Measurements from ENCODE around the gene PTPRH. TPM values are rescaled to one million over a fixed set of nuclear protein-coding genes. Genes with fewer than 3 reads are reported as not detected.

PTPRH gene
- total and polyA plus RNA-seq, 9 of the 15 experiments (the other 6 are each of a cell fraction or from before 2014, with no cell fraction given): 0.87 to 34.3 (median 22.7) TPM

DNA sequence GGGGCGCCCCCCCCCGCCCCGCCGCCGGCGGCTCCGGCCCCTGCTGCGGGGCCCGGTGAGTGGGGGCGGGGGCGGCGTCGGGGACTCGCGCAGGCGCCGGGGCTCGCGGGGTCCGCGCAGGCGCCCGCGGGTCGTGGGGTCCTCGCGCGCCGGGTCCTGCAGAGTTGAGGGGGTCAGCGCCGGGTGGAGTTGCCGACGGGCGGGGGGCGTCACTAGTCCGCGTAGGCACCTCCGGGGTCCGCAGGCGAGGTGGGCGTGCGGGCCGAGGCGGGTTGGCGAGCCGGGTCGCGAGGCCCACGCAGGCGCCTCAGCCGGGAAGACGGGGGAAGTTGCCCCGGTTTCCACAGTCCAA is 49.2 kb upstream of the PTPRH start (continued):
- TF ChIP-seq CTCFL (IDR thresholded peaks at IDR 0.05; ENCODE audit: borderline replicate concordance, insufficient read depth, low read depth, low read length, poor library complexity, severe bottlenecking) (no peak), ZBTB7A (IDR thresholded peaks at IDR 0.05; ENCODE audit: borderline replicate concordance, control insufficient read depth, low read depth, low read length) (peak; percentile 61; the same call in 1 of the 2 replicates), ZNF263 (CRISPR knock-in tag; IDR thresholded peaks at IDR 0.05; ENCODE audit: borderline replicate concordance) (no peak), ZNF316 (IDR thresholded peaks at IDR 0.05) (0 out of 2 replicates have a peak, but pooled peaks have one; percentile 16), ZBTB17 (CRISPR knock-in tag; IDR thresholded peaks at IDR 0.05) (0 out of 2 replicates have a peak, but pooled peaks have one; percentile 14), POLR3G (IDR thresholded peaks at IDR 0.05; ENCODE audit: extremely low read depth, insufficient read length, insufficient replicate concordance) (no peak), MLX (CRISPR knock-in tag; conservative IDR thresholded peaks at IDR 0.05) (no peak), GABPB2 (CRISPR knock-in tag; conservative IDR thresholded peaks at IDR 0.05) (no peak), ZNF143 (CRISPR knock-in tag; IDR thresholded peaks at IDR 0.05) (no peak), NFIC (IDR thresholded peaks at IDR 0.05) (no peak), HNRNPUL1 (IDR thresholded peaks at IDR 0.05; ENCODE audit: low read length) (no peak), ZNF445 (CRISPR knock-in tag; IDR thresholded peaks at IDR 0.05; ENCODE audit: low read depth) (no peak), ZNF354B (CRISPR knock-in tag; IDR thresholded peaks at IDR 0.05) (no peak), ZNF12 (CRISPR knock-in tag; IDR thresholded peaks at IDR 0.05) (no peak), RB1 (IDR thresholded peaks at IDR 0.05; ENCODE audit: low read depth) (0 out of 2 replicates have a peak, but pooled peaks have one; percentile 5), SIN3A (IDR thresholded peaks at IDR 0.05; ENCODE audit: borderline replicate concordance in 2 of 2, control insufficient read depth in 1 of 2, low read depth in 2 of 2, low read length in 2 of 2) (0 out of 4 replicates have a peak, but pooled peaks of 1 of the 2 experiments have one; percentile 5), SIN3B (IDR thresholded peaks at IDR 0.05; ENCODE audit: low read depth) (peak; percentile 58; the same call in 1 of the 2 replicates), LCOR (CRISPR knock-in tag; IDR thresholded peaks at IDR 0.05) (no peak), ADNP (tag; IDR thresholded peaks at IDR 0.05) (no peak), MYBL2 (IDR thresholded peaks at IDR 0.05; ENCODE audit: low read depth) (no peak), MYBL2 (CRISPR knock-in tag; IDR thresholded peaks at IDR 0.05; ENCODE audit: borderline replicate concordance) (no peak), ETV1 (tag; conservative IDR thresholded peaks at IDR 0.05; ENCODE audit: low read depth) (no peak)
- TF ChIP-seq, protein P1, sequence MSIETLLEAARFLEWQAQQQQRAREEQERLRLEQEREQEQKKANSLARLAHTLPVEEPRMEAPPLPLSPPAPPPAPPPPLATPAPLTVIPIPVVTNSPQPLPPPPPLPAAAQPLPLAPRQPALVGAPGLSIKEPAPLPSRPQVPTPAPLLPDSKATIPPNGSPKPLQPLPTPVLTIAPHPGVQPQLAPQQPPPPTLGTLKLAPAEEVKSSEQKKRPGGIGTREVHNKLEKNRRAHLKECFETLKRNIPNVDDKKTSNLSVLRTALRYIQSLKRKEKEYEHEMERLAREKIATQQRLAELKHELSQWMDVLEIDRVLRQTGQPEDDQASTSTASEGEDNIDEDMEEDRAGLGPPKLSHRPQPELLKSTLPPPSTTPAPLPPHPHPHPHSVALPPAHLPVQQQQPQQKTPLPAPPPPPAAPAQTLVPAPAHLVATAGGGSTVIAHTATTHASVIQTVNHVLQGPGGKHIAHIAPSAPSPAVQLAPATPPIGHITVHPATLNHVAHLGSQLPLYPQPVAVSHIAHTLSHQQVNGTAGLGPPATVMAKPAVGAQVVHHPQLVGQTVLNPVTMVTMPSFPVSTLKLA (conservative IDR thresholded peaks at IDR 0.05): no peak
- TF ChIP-seq, protein P2, sequence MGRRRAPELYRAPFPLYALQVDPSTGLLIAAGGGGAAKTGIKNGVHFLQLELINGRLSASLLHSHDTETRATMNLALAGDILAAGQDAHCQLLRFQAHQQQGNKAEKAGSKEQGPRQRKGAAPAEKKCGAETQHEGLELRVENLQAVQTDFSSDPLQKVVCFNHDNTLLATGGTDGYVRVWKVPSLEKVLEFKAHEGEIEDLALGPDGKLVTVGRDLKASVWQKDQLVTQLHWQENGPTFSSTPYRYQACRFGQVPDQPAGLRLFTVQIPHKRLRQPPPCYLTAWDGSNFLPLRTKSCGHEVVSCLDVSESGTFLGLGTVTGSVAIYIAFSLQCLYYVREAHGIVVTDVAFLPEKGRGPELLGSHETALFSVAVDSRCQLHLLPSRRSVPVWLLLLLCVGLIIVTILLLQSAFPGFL (CRISPR knock-in tag; IDR thresholded peaks at IDR 0.05): no peak

All from K562 (cell line).